HL-60 (cell line): ENCODE results near the gene SP100.
A peak's percentile ranks its signal among the peaks of the same experiment; 100 is the strongest.

ENCODE experiments used
- DNase-seq, 2 experiments: peaks; one replicate each; pipeline ENCODE4 v3.0.0-alpha.2; 2010 to 2020; ENCODE audit warnings: low read depth in 1 of 2, low spot score in 1 of 2
- H3K27ac ChIP-seq: fragments of 250-450 bp; sonication (Bioruptor Pico); replicated peaks from 2 replicates; pipeline ENCODE4 v1.5.1; 2020; ENCODE audit warnings: mild to moderate bottlenecking, moderate library complexity
- H3K27me3 ChIP-seq: fragments of 250-450 bp; sonication (Bioruptor Pico); 2 replicates; pipeline ENCODE4 v1.5.1; 2021; ENCODE audit warnings: mild to moderate bottlenecking, moderate library complexity; ENCODE audit not compliant: insufficient read depth, poor library complexity, severe bottlenecking
- H3K4me3 ChIP-seq: replicated peaks from 2 replicates; pipeline ENCODE4 v1.5.1; 2011; ENCODE audit warnings: mild to moderate bottlenecking, control low read depth, low read length; ENCODE audit not compliant: insufficient read depth
- GABPA ChIP-seq: IDR thresholded peaks from 2 replicates; pipeline ENCODE4 v1.6.1; 2012; ENCODE audit warnings: low read depth
- POLR2AphosphoS5 ChIP-seq: IDR thresholded peaks from 2 replicates; pipeline ENCODE4 v1.6.1; 2012; ENCODE audit warnings: low read depth
- SPI1 ChIP-seq: IDR thresholded peaks from 2 replicates; pipeline ENCODE4 v1.6.1; 2012; ENCODE audit warnings: low read depth, mild to moderate bottlenecking, borderline replicate concordance
- TF ChIP-seq, protein P1 (sequence below): IDR thresholded peaks from 2 replicates; pipeline ENCODE4 v1.6.1; 2012; ENCODE audit warnings: low read depth; ENCODE audit not compliant: insufficient replicate concordance
- TF ChIP-seq, protein P2 (sequence below): IDR thresholded peaks from one replicate; pipeline ENCODE4 v1.5.1; 2011; ENCODE audit warnings: low read length, control low read depth, inconsistent platforms; ENCODE audit not compliant: insufficient read depth

The SP100 gene

DNA sequence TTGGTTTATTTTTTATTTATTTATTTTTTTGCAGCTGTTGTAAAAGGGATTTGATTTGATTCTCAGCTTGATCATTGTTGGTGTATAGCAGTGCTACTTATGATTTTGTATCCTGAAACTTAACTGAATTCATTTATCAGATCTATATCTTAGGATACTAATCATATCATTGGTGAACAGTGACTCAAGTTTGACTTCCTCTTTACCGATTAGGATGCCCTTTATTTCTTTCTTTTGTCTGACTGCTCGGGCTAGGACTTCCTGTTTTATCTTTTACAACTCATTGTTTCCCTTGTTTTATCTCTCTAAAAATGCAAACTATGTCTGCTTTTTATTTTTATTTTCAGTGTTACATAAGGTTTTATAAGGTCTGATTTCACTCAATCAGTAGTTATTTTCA lies 23.6 kb downstream of the SP100 start:
- Histone ChIP-seq H3K4me3 (no peak overlapping the region), H3K27me3 (no peaks in the 10 kb centered on the region), H3K27ac (peak overlapping the region; percentile 23)
- TF ChIP-seq SPI1 (peak; percentile 98), GABPA (no peak)
- DNase-seq, result peak in 1 of 2 experiments; percentile 31

DNA sequence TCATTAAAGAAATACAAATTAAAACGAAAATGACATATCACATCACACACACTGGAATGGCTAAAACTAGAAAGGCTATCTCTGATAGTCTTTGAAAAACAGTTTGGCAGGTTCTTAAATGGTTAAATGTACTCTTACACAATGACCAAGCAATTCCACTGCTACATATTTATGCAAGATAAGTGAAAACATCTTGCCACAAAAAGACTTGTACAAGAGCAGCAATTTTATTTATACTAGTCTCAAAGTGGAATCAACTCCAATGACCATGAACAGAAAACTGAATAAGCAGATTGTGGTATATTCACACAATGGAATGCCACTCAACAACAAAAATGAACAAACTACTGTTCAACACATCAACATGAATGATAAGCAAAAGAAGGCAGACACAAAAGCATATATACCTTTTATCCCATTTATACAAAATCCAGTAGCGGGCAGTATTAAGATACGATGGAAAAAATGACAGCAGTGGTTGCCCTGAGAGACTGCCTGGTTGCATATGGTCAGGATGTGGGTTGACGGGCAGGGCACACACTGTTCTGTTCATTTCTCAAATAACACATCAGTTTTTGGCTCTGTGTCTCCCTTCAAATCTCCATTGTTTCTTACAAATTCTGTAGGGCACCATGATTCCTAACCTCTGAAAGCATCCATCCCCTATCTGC lies 25.4 kb downstream of the SP100 start:
- Histone ChIP-seq H3K27me3 (no peaks in the 10 kb centered on the region), H3K4me3 (no peak overlapping the region)

DNA sequence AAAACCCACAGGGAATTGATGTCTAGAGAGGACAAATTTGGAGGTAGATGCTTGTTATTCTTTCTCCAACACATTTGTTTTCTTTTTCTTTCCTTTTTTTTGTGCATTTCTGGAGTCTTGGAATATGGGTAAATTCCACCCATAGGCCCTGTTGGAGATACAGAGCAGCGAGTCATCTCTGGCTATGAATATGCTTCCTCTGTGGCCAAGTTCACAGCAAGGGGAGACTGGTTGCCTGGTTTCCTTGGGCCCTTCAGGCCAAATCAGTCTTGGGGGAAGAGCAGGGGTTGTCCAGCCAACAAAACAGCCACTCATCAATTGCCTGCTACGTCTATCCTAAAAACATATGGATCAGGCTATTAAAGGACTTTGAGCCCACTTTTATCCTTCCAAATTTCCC lies 27.5 kb downstream of the SP100 start:
- H3K27ac ChIP-seq, result no peak overlapping the region
- TF ChIP-seq GABPA (no peak), POLR2AphosphoS5 (no peak), SPI1 (no peak)
- TF ChIP-seq, protein P1, sequence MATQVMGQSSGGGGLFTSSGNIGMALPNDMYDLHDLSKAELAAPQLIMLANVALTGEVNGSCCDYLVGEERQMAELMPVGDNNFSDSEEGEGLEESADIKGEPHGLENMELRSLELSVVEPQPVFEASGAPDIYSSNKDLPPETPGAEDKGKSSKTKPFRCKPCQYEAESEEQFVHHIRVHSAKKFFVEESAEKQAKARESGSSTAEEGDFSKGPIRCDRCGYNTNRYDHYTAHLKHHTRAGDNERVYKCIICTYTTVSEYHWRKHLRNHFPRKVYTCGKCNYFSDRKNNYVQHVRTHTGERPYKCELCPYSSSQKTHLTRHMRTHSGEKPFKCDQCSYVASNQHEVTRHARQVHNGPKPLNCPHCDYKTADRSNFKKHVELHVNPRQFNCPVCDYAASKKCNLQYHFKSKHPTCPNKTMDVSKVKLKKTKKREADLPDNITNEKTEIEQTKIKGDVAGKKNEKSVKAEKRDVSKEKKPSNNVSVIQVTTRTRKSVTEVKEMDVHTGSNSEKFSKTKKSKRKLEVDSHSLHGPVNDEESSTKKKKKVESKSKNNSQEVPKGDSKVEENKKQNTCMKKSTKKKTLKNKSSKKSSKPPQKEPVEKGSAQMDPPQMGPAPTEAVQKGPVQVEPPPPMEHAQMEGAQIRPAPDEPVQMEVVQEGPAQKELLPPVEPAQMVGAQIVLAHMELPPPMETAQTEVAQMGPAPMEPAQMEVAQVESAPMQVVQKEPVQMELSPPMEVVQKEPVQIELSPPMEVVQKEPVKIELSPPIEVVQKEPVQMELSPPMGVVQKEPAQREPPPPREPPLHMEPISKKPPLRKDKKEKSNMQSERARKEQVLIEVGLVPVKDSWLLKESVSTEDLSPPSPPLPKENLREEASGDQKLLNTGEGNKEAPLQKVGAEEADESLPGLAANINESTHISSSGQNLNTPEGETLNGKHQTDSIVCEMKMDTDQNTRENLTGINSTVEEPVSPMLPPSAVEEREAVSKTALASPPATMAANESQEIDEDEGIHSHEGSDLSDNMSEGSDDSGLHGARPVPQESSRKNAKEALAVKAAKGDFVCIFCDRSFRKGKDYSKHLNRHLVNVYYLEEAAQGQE, result no peak
- TF ChIP-seq, protein P2, sequence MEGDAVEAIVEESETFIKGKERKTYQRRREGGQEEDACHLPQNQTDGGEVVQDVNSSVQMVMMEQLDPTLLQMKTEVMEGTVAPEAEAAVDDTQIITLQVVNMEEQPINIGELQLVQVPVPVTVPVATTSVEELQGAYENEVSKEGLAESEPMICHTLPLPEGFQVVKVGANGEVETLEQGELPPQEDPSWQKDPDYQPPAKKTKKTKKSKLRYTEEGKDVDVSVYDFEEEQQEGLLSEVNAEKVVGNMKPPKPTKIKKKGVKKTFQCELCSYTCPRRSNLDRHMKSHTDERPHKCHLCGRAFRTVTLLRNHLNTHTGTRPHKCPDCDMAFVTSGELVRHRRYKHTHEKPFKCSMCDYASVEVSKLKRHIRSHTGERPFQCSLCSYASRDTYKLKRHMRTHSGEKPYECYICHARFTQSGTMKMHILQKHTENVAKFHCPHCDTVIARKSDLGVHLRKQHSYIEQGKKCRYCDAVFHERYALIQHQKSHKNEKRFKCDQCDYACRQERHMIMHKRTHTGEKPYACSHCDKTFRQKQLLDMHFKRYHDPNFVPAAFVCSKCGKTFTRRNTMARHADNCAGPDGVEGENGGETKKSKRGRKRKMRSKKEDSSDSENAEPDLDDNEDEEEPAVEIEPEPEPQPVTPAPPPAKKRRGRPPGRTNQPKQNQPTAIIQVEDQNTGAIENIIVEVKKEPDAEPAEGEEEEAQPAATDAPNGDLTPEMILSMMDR, result no peak
- no peak for DNase-seq
- H3K4me3 ChIP-seq, result no peak overlapping the region
- H3K27me3 ChIP-seq, result no peaks in the 10 kb centered on the region

More for the DNA sequence above, 25.4 kb downstream of the SP100 start:
- TF ChIP-seq GABPA (no peak), POLR2AphosphoS5 (no peak), SPI1 (no peak)
- TF ChIP-seq, protein P2, result no peak
- TF ChIP-seq, protein P1, result no peak
- no peak for DNase-seq
- H3K27ac ChIP-seq, result no peak overlapping the region; the same call in 1 of the 2 replicates

DNA sequence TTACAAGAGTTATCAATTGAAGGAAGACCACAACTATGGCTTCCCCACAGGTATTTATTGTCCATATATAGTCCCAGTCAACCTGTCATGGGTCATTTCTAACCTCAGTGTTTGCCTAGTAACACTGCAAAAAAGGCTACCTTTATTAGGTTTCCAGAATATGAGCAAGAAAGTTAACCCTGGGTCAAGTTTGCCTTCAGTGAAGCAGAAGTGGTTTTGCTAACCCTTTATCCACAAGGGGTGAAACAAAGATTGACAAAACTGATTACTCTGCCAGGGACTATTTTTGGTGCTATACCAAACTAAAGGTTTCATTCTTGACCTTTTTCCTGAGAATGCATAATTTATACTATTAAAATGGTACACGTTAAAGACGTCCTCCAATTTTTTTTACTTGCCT lies 28.8 kb downstream of the SP100 start:
- TF ChIP-seq POLR2AphosphoS5, result no peak
- TF ChIP-seq, protein P2, result no peak
- TF ChIP-seq, protein P1, result no peak
- TF ChIP-seq SPI1, result no peak
- TF ChIP-seq GABPA, result no peak
- DNase-seq, result no peak
- Histone ChIP-seq H3K4me3 (no peak overlapping the region), H3K27me3 (no peaks in the 10 kb centered on the region), H3K27ac (no peak overlapping the region)
